ENCODE measurements around the gene GSTA4. TPM values are rescaled to one million over a fixed set of nuclear protein-coding genes. Genes with fewer than 3 reads are reported as not detected.
"Not testable (repeated sequence)": the region's sequence is repeated elsewhere in the genome, so short reads cannot be mapped to it uniquely, and the experiment has no call there.

Gene GSTA4
- total and polyA plus RNA-seq, 9 donors: 23.0 to 309 (median 35.1) TPM

GRCh38 chr6:52958546-52959255, 36.4 kb downstream of the GSTA4 start:
- TF ChIP-seq POLR2A (IDR thresholded peaks at IDR 0.05) (no peak), EP300 (IDR thresholded peaks at IDR 0.05) (no peak), CTCF (IDR thresholded peaks at IDR 0.05) (no peak)
- no peaks in the 10 kb centered on the region for H3K27me3 ChIP-seq
- no peaks in the 10 kb centered on the region for H3K4me1 ChIP-seq (ENCODE audit: insufficient read depth)
- H3K4me3 ChIP-seq: no peak overlapping the region
- H3K9me3 ChIP-seq: no peaks in the 10 kb centered on the region
- DNase-seq: no peak
- 62 to 81% (median 73%) methylated on average over 8 of the region's 8 CpGs for WGBS, 3 donors
- no peaks in the 10 kb centered on the region for H3K36me3 ChIP-seq
- H3K27ac ChIP-seq: no peak overlapping the region
- intact Hi-C loops (cut with DNase I): no loop called here

- DNase-seq: no peak
- intact Hi-C loops (cut with DNase I): no loop called here
- no peaks in the 10 kb centered on the region for H3K9me3 ChIP-seq
- H3K27me3 ChIP-seq: no peaks in the 10 kb centered on the region
- no peaks in the 10 kb centered on the region for H3K4me1 ChIP-seq (ENCODE audit: insufficient read depth)
- no peak overlapping the region for H3K27ac ChIP-seq
- TF ChIP-seq CTCF (IDR thresholded peaks at IDR 0.05): no peak
- TF ChIP-seq POLR2A (IDR thresholded peaks at IDR 0.05): no peak
- no peak for TF ChIP-seq EP300 (IDR thresholded peaks at IDR 0.05)
- H3K4me3 ChIP-seq: no peak overlapping the region
- H3K36me3 ChIP-seq: no peaks in the 10 kb centered on the region
- WGBS, 3 donors: 86 to 94% (median 90%) methylated on average over 7 of the region's 7 CpGs
These were observed 39.2 kb downstream of the GSTA4 start for GRCh38 chr6:52955871-52956270.

- 67 to 72% (median 68%) methylated on average over 6 of the region's 6 CpGs for WGBS, 3 donors
- H3K36me3 ChIP-seq: no peaks in the 10 kb centered on the region
These were observed 40.9 kb downstream of the GSTA4 start for GRCh38 chr6:52953911-52954839.

GRCh38 chr6:52946306-52946705, 48.8 kb downstream of the GSTA4 start:
- 24 to 29% (median 27%) methylated on average over 5 of the region's 5 CpGs for WGBS, 3 donors
- no peaks in the 10 kb centered on the region for H3K27me3 ChIP-seq
- no peaks in the 10 kb centered on the region for H3K4me1 ChIP-seq (ENCODE audit: insufficient read depth)
- no peak for DNase-seq
- H3K4me3 ChIP-seq: no peak overlapping the region
- TF ChIP-seq POLR2A (IDR thresholded peaks at IDR 0.05): no peak
- H3K36me3 ChIP-seq: no peaks in the 10 kb centered on the region
- no peak overlapping the region for H3K27ac ChIP-seq
- H3K9me3 ChIP-seq: no peaks in the 10 kb centered on the region
- intact Hi-C loops (cut with DNase I): no loop called here

More at GRCh38 chr6:52953911-52954839, 40.9 kb downstream of the GSTA4 start:
- H3K4me1 ChIP-seq (ENCODE audit: insufficient read depth): no peaks in the 10 kb centered on the region
- intact Hi-C loops (cut with DNase I): no loop called here
- no peak overlapping the region for H3K4me3 ChIP-seq
- no peak for DNase-seq
- H3K9me3 ChIP-seq: no peaks in the 10 kb centered on the region
- TF ChIP-seq POLR2A (IDR thresholded peaks at IDR 0.05): no peak
- TF ChIP-seq EP300 (IDR thresholded peaks at IDR 0.05): no peak
- H3K27ac ChIP-seq: no peak overlapping the region
- no peaks in the 10 kb centered on the region for H3K27me3 ChIP-seq

GRCh38 chr6:52942821-52943220, 52.3 kb downstream of the GSTA4 start:
- H3K27ac ChIP-seq; intact Hi-C loops (cut with DNase I); DNase-seq; H3K4me1 ChIP-seq (ENCODE audit: insufficient read depth); H3K27me3 ChIP-seq; H3K9me3 ChIP-seq; H3K4me3 ChIP-seq; H3K36me3 ChIP-seq: not testable (repeated sequence)
- 90 to 91% (median 90%) methylated on average over 10 of the region's 10 CpGs for WGBS, 3 donors

Measured in ovary (tissue), 9 donors.